ENCODE results near the gene TNFSF15. TPM values are rescaled to one million over a fixed set of nuclear protein-coding genes. Genes with fewer than 3 reads are reported as not detected.

Gene TNFSF15
- total RNA-seq, 1 experiment from 2014 or later = 0.03 TPM

GRCh38 chr9:114790521-114790920 is 15.3 kb downstream of the TNFSF15 start:
- ChIA-PET POLR2A (no interaction called here), CTCF (no interaction called here)
- no peak for ATAC-seq

GRCh38 chr9:114789006-114789405 is 16.8 kb downstream of the TNFSF15 start:
- CTCF ChIA-PET = no interaction called here
- no peaks in the 10 kb centered on the region for H3K27me3 ChIP-seq (ENCODE audit: control insufficient read depth, insufficient read depth, low read length)
- no peaks in the 10 kb centered on the region for H3K4me1 ChIP-seq (ENCODE audit: control insufficient read depth, insufficient read depth, low read length)
- H3K27ac ChIP-seq (ENCODE audit: low read length) = no peak overlapping the region
- POLR2A ChIA-PET = no interaction called here
- DNase-seq (ENCODE audit: low read depth, low spot score) (no peak), ATAC-seq (no peak)
- H3K4me3 ChIP-seq (ENCODE audit: low read depth in 2 of 2, low read length in 2 of 2) = no peak overlapping the region
- intact Hi-C loops (cut with micrococcal nuclease; ENCODE audit: unreplicated experiment) (no loop called here), in situ Hi-C loops (cut with HindIII; ENCODE audit: low pct_unique_long_range_greater_than_20kb, low sequenced_read_pairs) (no loop called here)
- H3K36me3 ChIP-seq (ENCODE audit: control insufficient read depth, insufficient read depth, low read length) = no peaks in the 10 kb centered on the region
- H3K9me3 ChIP-seq (ENCODE audit: control insufficient read depth, insufficient read depth, low read depth, low read length) = no peaks in the 10 kb centered on the region
- no peak for TF ChIP-seq REST (IDR thresholded peaks at IDR 0.05; ENCODE audit: insufficient read depth in 1 of 2, low read depth in 2 of 2, low read length in 1 of 2)
- TF ChIP-seq TCF7L2 (IDR thresholded peaks at IDR 0.05; ENCODE audit: low read depth, low read length) = no peak
- no peak for TF ChIP-seq SIN3A (IDR thresholded peaks at IDR 0.05; ENCODE audit: borderline replicate concordance, insufficient read depth, low read depth, low read length)
- no peak for TF ChIP-seq CTCF (IDR thresholded peaks at IDR 0.05)
- no peak for TF ChIP-seq POLR2AphosphoS5 (IDR thresholded peaks at IDR 0.05; ENCODE audit: low read depth, low read length)
- BruUV-seq (replicated peaks) = no TSS peak

More at GRCh38 chr9:114790521-114790920, 15.3 kb downstream of the TNFSF15 start:
- in situ Hi-C loops (cut with HindIII; ENCODE audit: low pct_unique_long_range_greater_than_20kb, low sequenced_read_pairs) (no loop called here), intact Hi-C loops (cut with micrococcal nuclease; ENCODE audit: unreplicated experiment) (no loop called here)
- DNase-seq (ENCODE audit: low read depth, low spot score) = no peak
- H3K27ac ChIP-seq (ENCODE audit: low read length) = no peak overlapping the region
- no peaks in the 10 kb centered on the region for H3K4me1 ChIP-seq (ENCODE audit: control insufficient read depth, insufficient read depth, low read length)
- H3K9me3 ChIP-seq (ENCODE audit: control insufficient read depth, insufficient read depth, low read depth, low read length) = no peaks in the 10 kb centered on the region
- H3K4me3 ChIP-seq (ENCODE audit: low read depth in 2 of 2, low read length in 2 of 2) = no peak overlapping the region
- H3K27me3 ChIP-seq (ENCODE audit: control insufficient read depth, insufficient read depth, low read length) = no peaks in the 10 kb centered on the region
- no peaks in the 10 kb centered on the region for H3K36me3 ChIP-seq (ENCODE audit: control insufficient read depth, insufficient read depth, low read length)
- TF ChIP-seq TCF7L2 (IDR thresholded peaks at IDR 0.05; ENCODE audit: low read depth, low read length) (no peak), CTCF (IDR thresholded peaks at IDR 0.05) (no peak), REST (IDR thresholded peaks at IDR 0.05; ENCODE audit: insufficient read depth in 1 of 2, low read depth in 2 of 2, low read length in 1 of 2) (no peak), SIN3A (IDR thresholded peaks at IDR 0.05; ENCODE audit: borderline replicate concordance, insufficient read depth, low read depth, low read length) (no peak), POLR2AphosphoS5 (IDR thresholded peaks at IDR 0.05; ENCODE audit: low read depth, low read length) (no peak)
- BruUV-seq (replicated peaks) = no TSS peak

All from Panc1 (cell line).